ENCODE data around the gene MATN4.

Gene MATN4

DNA sequence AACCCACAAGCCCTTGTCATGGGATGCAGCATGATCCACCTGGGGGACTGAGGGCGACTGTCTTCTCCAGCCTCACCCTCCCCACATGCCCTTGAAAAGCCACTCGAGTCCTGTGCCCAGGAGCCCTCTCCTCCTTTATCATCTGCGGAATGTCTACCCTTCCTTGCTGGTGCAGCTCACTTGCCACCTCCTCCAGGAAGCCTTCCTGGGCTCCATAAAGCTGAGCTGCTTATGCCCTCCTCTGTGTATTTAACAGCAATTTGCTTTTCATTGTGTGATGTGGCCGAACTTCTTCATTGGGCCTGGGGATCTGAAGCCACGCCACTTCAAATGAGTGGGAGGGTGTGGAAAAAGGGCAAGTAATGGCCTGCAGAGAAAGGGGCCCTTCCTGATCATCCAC, 19.2 kb downstream of the MATN4 start:
- DNase-seq, result no peak

DNA sequence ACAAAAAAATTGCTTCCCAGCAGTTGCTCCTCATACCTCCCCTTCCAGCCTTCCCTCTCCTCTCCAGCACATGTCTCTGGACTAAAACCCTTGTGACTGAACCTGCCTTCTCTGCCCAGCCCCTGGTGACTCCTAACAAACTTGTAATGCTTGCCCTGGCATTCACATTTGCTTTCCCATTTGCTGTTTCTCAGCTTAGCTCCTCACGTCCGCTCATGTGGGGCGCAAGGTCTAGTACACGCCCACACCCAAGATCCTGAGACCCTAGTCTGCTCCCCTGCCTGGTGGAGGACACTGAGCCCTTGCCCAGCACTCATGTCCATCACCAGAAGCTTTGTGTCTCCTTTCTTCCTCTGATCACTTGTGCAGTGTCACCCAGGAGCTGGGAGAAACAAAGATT, 19.7 kb downstream of the MATN4 start:
- DNase-seq, result no peak

DNA sequence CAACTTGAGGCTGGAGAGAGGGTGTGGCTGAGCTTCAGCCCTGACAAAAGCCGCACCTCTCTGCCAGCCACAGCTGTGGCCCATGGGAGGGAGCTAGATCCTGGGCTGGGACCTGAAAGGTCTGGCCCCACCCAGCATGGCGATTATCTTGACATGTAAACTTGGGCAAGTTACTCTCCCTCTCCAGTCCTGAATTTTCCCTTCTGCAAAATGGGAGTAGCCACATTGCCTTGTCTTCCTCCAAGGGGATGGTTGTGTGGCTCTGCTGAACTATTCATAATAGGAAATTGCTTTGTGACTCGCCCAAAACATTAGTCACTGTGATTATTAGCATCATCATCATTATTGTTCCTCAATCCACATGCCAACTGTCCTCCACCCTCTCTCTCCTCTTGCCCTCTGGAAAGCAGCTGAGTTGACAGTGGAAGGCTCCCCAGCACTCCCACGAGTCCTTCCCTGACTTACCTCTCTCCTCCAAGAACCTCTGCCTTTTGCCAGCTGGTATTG, 24.5 kb downstream of the MATN4 start:
- no peak for DNase-seq

DNA sequence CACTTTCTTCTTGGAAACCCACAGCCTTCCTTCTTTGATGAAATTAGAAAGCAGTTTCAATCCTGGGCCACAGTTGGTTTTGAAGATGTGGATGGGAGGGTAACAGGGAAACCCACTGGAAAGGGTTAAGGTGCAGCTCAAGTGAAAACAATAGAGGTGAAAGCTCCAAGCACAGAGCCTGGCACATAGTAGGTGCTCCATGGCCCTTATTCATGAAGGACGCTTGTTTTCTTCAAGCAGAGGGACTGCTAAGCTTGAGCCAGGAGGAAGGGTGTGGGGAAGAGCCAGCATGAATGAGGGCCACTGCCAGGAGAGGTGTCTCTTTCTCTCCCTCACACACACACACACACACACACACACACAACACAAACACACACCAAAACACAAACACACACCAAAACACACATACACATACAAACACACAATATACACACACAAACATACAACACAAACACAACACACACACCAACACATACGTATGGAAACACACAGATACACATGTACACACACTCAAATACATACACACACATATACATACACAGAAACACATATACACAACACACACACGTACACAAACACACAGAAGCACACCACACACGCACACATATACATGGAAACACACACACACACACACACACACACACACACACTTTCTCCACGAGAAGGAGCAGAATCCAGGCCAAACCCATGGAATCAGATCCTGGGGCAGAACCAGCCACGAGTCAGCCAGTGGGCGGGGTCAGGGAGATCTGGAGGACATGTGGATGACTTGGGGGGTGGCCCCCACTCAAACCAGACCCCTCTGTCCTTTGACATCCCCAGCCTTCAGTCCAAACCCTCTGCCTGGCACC, 25.2 kb downstream of the MATN4 start:
- no peak for DNase-seq

DNA sequence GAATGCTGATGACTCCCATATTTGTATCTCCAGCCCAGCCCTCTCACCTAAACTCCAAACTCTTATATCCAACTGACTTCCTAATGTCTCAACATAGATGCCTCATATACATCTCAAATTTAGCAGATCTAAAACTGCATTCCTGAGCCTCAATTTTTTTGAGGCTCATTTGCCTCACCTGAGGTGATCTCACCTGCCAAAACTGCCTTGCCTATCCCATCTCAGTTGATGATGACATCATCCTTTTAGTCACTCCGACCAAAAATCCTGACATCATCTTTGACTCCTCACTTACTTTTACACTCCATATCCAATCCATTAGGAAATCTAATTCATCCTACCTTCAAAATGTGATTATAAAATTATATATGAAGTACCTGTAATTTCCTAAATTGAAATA, 28.1 kb downstream of the MATN4 start:
- no peak for DNase-seq

DNA sequence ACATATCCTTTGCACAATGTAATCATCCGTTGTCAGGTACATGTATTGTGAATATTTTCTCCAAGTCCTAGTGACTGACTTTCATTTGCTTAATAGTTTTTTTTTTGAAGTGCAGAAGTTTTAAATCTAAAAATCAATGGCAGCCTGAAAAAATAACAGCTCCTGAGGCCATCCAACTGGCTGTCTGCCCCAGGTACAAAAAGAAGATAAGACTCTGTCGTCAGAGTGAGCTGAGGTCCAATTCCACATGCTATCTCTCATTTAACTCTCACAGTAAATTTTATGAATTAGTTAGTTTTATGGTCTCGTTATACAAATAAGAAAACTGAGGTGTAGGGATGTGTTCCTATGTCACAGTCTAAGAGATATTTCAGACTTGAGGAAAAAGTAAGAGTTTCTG, 32.8 kb downstream of the MATN4 start:
- DNase-seq, result no peak

DNA sequence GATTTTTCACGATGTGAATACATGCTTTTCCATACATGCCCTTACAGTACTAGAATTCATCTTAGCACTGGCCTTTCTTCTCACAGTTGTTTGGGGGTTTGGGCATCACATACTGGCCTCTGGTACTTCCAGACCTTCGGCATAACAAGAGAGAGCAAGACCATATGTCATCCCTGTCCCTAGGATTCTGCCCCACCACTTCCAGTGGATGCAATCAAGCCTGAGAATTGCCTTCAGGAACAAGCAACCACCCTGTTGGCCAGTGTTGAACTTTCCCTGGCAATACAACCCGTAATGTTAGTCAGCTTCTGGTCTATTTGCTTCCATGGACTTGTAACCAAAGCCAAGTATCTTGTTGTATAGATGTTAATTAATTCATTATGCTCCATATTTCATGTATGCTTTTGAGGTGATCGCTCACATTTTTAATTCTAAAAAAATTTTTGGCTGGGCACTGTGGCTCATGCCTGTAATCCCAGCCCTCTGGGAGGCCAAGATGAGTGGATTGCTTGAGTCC, 38.3 kb downstream of the MATN4 start:
- no peak for DNase-seq

DNA sequence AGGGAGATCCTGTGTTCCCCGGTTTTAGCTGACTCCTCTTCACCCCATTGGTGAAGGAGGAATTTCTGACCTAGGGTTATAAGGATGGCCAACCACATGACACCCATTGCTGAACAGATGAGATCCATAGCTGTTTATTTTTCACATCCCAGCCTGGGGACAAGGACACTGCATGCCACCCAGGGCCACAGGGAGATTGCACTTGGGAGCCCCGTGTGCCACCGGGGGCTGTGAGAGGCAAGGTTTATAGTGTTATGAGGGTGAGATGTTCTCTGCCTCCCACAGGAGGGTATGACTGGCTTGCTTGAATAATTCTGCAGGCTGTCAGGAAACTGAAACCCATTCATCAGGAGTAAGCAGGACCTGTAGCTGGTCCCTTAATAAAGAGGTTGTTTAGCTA, 39.0 kb downstream of the MATN4 start:
- no peak for DNase-seq

DNA sequence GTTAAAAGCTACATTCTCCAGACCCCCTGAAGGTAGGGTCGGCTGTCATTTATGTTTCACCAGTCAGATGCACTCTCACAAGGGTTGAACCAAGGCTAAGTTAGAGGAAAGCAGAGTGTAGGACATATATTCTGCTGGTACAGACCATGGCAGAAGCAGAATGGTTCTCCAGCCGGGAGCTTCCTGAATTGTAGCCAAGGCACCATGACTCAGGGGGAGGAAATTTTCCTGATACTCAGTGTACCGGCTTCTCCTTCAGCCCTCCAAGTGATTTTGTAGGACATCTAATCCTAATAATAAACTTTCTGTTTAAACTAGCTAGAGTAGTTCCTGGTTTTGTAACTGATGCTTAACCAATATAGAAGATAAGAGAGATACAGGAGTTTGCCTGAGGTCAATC, 39.6 kb downstream of the MATN4 start:
- DNase-seq, result no peak

DNA sequence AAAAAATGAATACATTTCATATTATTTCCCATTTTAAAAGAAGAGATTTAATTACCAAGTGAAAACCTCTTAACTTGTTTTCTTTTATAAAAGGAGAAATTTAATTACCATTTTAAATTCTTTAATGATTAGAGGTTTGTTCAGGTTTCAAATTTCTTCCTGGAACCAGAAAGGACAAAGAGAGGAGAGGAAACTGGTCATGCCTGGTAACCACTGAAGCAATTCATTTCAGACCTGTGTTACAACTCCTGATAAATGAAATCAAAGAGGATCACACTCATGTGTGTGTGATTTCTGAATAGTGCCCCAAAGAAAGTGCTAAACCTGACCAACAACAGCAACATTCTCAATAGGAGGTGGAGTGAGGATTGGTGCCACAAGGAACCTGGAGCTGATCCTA, 41.1 kb downstream of the MATN4 start:
- DNase-seq, result no peak

DNA sequence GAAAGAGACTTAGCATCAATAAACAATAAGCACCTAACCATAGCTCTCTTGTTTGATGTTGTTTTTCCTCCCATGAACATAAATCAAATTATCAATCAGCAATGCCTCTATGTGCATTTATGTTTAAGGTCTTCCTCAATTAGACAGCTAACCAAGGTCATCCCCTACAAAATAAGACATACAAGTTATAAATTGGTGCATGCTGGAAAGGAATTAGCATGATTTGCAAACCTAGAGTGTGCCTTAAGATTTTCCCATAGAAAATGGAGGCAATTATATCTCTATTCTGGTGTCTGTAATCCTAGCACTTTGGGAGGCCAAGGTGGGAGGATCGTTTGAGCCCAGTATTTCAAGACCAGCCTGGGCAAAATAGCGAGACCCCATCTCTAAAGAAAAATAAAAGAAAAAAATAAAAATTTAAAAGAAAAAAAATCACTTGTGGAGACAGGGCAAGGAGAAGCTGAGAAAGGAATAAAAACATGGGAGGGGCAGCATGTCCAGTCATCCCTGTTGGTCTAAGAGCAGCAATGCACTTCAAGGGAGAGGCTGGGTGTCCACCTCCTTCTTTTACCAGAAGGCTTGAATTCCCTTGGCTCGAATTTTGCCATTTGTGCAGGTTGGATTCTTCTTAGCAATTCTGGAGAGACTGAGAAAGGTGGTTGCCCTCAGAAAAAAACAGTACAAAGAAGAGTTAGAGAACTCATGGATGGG, 44.4 kb downstream of the MATN4 start:
- DNase-seq, result no peak

DNA sequence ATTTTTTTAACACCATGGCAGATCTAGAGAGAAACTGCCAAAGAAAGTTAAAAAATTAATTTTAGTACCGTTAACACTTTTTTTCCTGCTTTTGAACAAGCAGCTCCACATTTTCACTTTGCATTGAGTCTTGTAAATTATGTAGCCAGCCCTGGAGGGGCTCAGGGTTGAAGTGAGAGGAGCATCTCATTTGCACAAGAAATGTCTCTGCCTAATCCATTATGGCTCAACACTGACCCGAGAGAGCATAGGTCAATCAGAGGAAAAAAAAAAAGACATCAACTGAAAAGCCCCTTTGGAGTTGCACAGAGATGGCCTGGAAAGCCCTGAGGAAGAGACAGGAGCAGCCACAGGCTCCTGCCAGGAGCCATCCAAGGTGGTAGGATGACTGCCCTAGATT, 49.4 kb downstream of the MATN4 start:
- no peak for DNase-seq

DNA sequence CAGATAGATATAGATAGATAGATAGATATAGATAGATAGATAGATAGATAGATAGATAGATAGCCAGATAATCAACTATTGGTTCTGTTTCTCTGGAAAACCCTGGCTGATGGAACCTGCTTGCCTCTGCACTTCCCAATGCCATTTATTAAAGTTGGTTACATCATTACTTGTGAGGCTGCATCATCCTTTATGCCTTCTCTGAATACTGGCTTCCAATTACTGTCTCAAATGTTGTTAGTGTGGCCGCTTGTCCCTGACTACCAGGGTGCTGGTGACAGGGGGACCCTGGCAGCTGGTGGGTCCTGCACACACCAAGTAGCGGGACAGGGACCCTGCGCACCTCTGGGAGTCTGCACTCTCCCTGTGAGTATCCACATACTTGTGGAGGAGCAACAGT, 49.8 kb downstream of the MATN4 start:
- no peak for DNase-seq

DNA sequence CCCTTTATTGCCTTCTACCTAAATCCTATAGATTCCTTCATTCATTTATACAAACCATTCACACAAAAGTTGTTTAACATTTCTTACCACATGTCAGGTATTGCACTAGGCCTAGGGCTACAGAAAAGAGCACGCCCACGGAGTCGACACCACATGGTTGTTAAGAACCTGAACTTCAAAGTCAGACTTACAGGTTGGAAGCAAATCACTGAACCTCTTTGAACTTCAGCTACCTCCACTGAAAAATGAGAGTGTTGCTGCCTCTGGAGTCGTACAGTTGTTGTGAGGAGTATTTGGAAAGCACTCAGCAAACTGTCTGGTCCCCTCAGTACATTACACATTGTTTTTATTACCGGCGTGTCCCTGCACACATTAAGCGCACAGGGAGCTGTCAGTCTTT, 50.4 kb downstream of the MATN4 start:
- no peak for DNase-seq

DNA sequence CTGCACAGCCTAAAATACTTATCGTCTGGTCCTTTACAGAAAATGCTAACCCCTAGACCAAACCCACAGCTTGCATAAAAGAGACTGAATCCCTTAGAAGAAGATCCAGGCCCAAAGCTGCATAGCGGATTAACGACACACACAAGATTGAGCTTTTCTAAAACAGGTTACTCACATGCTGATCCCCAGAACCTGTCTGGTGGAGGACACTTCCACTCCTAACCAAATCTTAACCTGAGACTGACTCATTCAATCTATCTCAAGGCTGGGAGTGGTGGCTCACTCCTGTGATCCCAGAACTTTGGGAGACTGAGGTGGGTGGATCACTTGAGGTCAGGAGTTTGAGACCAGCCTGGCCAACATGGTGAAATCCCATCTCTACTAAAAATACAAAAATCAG, 50.9 kb downstream of the MATN4 start:
- no peak for DNase-seq

DNA sequence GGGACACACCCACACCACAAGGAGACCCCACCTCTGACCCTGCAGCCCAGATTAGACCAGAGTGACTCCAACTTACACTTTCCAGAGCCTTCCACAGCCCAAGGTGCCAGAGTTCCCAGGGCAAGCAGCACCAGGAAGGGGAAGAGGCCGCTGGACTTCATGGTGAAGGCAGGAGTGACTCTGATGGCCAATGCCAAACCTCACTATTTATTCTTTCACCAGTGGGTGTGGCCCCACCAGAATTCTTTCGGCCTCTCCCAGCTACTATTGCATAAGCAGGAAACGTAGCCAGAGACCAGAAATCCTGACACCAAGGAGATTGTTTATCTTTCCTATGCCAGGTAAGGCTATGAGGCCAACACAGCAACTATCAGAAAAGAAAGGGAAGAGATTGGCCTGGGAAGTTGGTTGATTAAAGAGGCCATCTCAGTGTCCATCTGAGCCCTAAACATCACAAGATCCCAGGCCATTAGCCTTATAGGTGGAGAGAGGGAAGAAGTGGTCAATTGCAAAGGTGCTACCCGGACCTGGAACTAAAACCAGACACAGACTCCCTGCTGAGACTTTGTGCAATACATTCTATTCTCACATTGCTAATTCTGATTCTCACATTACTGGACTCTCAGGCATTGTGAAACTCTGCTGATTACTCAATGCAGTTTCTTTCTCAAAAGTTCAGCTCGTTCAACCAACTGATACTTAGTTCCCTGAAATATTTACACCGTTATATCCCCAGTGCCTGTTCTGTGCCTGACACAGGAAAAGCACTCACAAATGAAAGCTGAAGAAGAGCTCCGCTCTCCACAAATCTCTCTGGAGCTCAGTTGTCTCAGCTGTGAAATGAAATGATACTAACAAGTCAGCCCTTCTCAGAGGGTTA, 53.5 kb downstream of the MATN4 start, which contains the start of gene SLPI:
Gene SLPI (minus strand): TSS at position 182 of the 880 bp plus-strand sequence. CDS start 21 bp downstream, at position 161.
- no peak for DNase-seq

DNA sequence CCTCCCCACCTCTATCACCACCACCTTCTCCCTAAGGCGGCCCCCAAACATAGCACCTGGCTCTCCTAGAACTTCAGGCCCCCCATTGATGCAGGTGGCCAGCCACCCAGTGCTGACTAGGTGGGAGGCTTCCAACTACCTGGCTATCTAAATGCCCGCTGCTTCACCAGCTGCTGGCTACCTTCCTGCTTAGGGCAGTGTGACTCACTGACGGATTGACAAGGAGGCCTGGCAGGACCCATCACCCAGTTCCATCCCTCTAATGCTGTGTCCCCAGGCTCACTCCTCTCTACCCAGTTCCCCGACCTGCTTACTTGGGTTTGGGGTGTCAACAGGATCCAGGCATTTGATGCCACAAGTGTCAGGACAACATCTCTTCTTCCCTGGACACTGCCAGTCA, 54.8 kb downstream of the MATN4 start:
- no peak for DNase-seq

DNA sequence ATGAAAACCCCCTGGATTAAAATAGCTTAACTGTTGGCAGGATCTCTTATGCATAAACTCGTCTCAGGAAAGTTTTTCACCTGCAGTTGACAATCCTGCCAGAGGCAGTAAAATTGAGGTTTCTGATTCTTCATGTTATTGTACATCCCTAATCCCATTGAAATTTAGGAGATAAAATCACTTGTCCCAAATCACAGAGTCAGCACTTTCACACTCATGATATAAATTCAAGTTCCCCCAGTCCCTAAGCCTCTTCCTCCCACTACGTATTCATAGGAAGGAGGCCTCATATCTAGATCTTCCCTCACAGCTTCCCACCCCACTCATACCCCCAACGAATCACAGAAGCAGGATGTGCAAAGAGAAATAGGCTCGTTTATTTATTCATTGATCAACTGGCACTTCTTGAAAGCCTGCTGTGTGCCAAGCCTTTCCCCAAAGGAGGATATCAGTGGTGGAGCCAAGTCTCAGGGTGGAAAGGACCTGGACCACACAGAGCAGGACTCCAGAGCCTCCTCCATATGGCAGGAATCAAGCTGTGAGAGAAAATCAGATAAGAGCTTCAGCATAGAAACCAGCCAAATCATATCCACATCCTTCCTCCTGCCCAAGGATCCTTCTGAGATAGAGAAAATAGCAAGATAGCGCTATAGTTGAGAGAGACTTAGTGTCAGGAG, 56.1 kb downstream of the MATN4 start:
- no peak for DNase-seq

DNA sequence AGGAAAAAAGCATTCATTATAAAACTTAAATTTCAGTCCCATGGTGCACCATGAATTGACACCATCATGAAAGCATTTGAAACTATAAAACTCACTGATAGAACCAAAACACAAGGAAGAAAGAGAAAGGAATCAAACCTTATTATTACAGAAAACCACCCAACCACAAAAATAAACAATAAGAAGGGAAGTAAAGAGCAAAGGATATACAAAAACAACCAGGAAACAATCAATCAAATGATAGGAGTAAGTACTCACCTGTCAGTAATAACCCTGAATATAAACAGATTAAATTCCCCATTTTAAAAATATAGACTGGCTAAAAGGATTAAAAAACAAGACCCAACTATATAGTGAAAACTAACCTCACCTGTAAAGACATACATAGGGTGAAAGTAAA, 59.5 kb downstream of the MATN4 start:
- no peak for DNase-seq

DNA sequence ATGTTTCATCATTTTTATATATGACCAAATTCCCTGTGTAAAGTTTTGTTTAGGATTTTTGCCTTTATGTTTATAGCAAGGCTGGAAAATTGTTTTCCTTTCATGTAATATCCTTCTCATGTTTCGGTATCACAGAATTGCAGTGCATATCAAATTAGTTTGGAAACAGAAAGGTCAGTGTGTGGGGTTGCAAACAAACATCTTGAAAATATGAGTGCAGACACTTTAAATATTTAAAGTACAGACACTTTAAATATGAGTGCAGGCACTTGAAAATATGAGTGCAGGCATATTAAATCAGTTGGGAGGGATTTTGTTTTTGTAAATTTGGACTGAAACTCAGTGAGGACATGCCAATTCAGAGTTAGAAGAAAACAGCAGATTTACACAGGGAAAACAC, 60.2 kb downstream of the MATN4 start:
- no peak for DNase-seq

DNA sequence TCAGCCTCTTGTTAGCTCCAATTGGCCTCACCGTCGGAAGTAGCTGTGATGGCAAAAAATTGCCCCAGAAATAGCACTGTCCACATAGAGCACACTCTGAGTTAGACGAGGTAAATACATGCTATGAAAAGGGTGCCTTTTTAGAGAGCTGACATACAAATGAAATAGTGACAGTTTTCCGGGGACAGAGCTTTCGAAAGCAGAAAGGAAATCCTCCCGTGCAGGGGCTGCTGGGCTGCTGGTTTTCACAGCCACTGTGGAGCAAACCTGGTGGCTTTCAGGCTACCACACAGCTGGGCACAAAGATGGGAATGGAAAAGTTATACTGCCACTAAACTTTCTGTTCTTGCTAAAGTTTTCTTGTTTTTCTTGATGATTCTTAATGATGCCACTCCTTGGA, 62.0 kb downstream of the MATN4 start:
- no peak for DNase-seq
